HG02970 (cell line): ENCODE results near the gene KATNBL1.
A peak's percentile ranks its signal among the peaks of the same experiment; 100 is the strongest.
"Not testable (repeated sequence)": the region's sequence is repeated elsewhere in the genome, so short reads cannot be mapped to it uniquely, and the experiment has no call there.

Experiments used
- ATAC-seq: cut with Tn5 transposase; IDR thresholded peaks from one replicate; pipeline ENCODE4 v1.9.1; 2021; ENCODE audit warnings: mild to moderate bottlenecking, moderate library complexity, moderate number of reproducible peaks; ENCODE audit not compliant: unreplicated experiment, low FRiP score

The KATNBL1 gene

GRCh38 chr15:34120420-34120819 lies 89.5 kb downstream of the KATNBL1 start:
- ATAC-seq, result not testable (repeated sequence)

- ATAC-seq, result no peak
Measured at GRCh38 chr15:34119291-34119690, 90.6 kb downstream of the KATNBL1 start.

GRCh38 chr15:34116620-34117019 lies 93.3 kb downstream of the KATNBL1 start:
- no peak for ATAC-seq

GRCh38 chr15:34114739-34115138 lies 95.2 kb downstream of the KATNBL1 start:
- ATAC-seq, result no peak

GRCh38 chr15:34114215-34114614 lies 95.7 kb downstream of the KATNBL1 start:
- no peak for ATAC-seq

GRCh38 chr15:34111488-34111887 lies 98.4 kb downstream of the KATNBL1 start:
- ATAC-seq, result no peak

GRCh38 chr15:34109797-34110663 lies 99.9 kb downstream of the KATNBL1 start:
- ATAC-seq, result no peak

GRCh38 chr15:34107315-34107714 lies 102.6 kb downstream of the KATNBL1 start:
- no peak for ATAC-seq

GRCh38 chr15:34106423-34106822 lies 103.5 kb downstream of the KATNBL1 start:
- ATAC-seq, result no peak

- ATAC-seq, result no peak
Measured at GRCh38 chr15:34102175-34102925, 107.5 kb downstream of the KATNBL1 start.

- peak; percentile 99 for ATAC-seq
Measured at GRCh38 chr15:34101366-34102174, 108.3 kb downstream of the KATNBL1 start, which contains the start of the genes EMC7 and PGBD4. Gene EMC7, minus strand, starts transcription at chr15:34101862. Its CDS starts 23 bp downstream, at chr15:34101839. Gene PGBD4, plus strand, starts transcription at chr15:34102083. Its CDS starts 449 bp downstream, at chr15:34102532.

GRCh38 chr15:34099914-34100313 lies 110.0 kb downstream of the KATNBL1 start:
- no peak for ATAC-seq
